T-helper 2 cell treated with Interferon-gamma antibody and Interleukin-4, amounts not matched to agents 100 ng/mL and 5 ng/mL, for 36 hours (primary cell): Measurements from ENCODE around the gene CSAD. TPM values are rescaled to one million over a fixed set of nuclear protein-coding genes. Genes with fewer than 3 reads are reported as not detected.

Source experiments
- intact Hi-C: fragments of 100-400 bp; cut with micrococcal nuclease; formaldehyde crosslinking; loops from one replicate; pipeline ENCODE4 v1.15.1; 2023
- total RNA-seq: library from RNA; stranded (reverse); gene quantifications from 2 replicates; pipeline ENCODE4 v1.2.3, GENCODE V29; 2022

CSAD gene
- 24.9 and 25.3 TPM in 2 replicates for total RNA-seq

- intact Hi-C loops = loop anchor here (1.0 to 5.0 kb wide), 8 partner anchors 21 to 174 kb away; partner anchors contain the start of genes AAAS, EIF4B, ESPL1 and MYG1
Observed at GRCh38 chr12:53180220-53180930, at the start of gene CSAD, which contains the start of gene ZNF740. Gene CSAD (minus strand): TSS chr12:53180925. CDS start chr12:53173470, 7,455 bp downstream. Gene ZNF740 (plus strand): TSS chr12:53180722. CDS start chr12:53181984, 1,262 bp downstream.

GRCh38 chr12:53230108-53230845, 49.6 kb upstream of the CSAD start:
- intact Hi-C loops = no loop called here

GRCh38 chr12:53229454-53229853, 48.7 kb upstream of the CSAD start:
- intact Hi-C loops = no loop called here

- intact Hi-C loops = no loop called here
Observed at GRCh38 chr12:53227836-53228235, 47.1 kb upstream of the CSAD start.

GRCh38 chr12:53227341-53227740, 46.6 kb upstream of the CSAD start:
- intact Hi-C loops = no loop called here

GRCh38 chr12:53226815-53227214, 46.1 kb upstream of the CSAD start:
- intact Hi-C loops = no loop called here

GRCh38 chr12:53225635-53226424, 45.1 kb upstream of the CSAD start:
- intact Hi-C loops = no loop called here

GRCh38 chr12:53224897-53225634, 44.3 kb upstream of the CSAD start:
- intact Hi-C loops = no loop called here

GRCh38 chr12:53224061-53224896, 43.6 kb upstream of the CSAD start:
- intact Hi-C loops = no loop called here

- intact Hi-C loops = no loop called here
Observed at GRCh38 chr12:53223389-53224060, 42.8 kb upstream of the CSAD start.

GRCh38 chr12:53222806-53223261, 42.1 kb upstream of the CSAD start:
- intact Hi-C loops = no loop called here

GRCh38 chr12:53222170-53222721, 41.5 kb upstream of the CSAD start:
- intact Hi-C loops = no loop called here

- intact Hi-C loops = loop anchor here (1.0 to 2.0 kb wide), 4 partner anchors 30 to 279 kb away; partner anchors contain the start of genes EIF4B and TARBP2
Observed at GRCh38 chr12:53221203-53222080, 40.7 kb upstream of the CSAD start.

GRCh38 chr12:53220694-53221202, 40.0 kb upstream of the CSAD start:
- intact Hi-C loops = loop anchor here (1.0 to 2.0 kb wide), 9 partner anchors 12 to 280 kb away; partner anchors contain the start of genes CSAD, EIF4B, ESPL1 and MYG1

- intact Hi-C loops = loop anchor here (1.0 to 2.0 kb wide), 9 partner anchors 11 to 281 kb away; partner anchors contain the start of genes CSAD, EIF4B, ESPL1 and MYG1
Observed at GRCh38 chr12:53219956-53220693, 39.4 kb upstream of the CSAD start.

- intact Hi-C loops = loop anchor here (1.0 kb wide), 1 partner anchor 10 kb away; no protein-coding TSS in a partner anchor
Observed at GRCh38 chr12:53219292-53219955, 38.7 kb upstream of the CSAD start.
